Ectodermal cell (in vitro differentiated cells): ENCODE results near the gene CYP46A1.
"Not testable (repeated sequence)": the region's sequence is repeated elsewhere in the genome, so short reads cannot be mapped to it uniquely, and the experiment has no call there.

ENCODE experiments used
- H3K27ac ChIP-seq: 2 replicates; pipeline ENCODE4 v1.7.0; 2013; ENCODE audit warnings: mild to moderate bottlenecking, low read depth, low read length; ENCODE audit not compliant: insufficient read depth, poor library complexity, severe bottlenecking
- H3K27me3 ChIP-seq: 2 replicates; pipeline ENCODE4 v1.7.0; 2013; ENCODE audit warnings: mild to moderate bottlenecking, low read length; ENCODE audit not compliant: insufficient read depth, control insufficient read depth, poor library complexity, severe bottlenecking
- H3K36me3 ChIP-seq: one replicate; pipeline ENCODE4 v1.7.0; 2013; ENCODE audit warnings: low read length; ENCODE audit not compliant: control insufficient read depth, insufficient read depth
- H3K4me1 ChIP-seq: one replicate; pipeline ENCODE4 v1.7.0; 2013; ENCODE audit warnings: low read length; ENCODE audit not compliant: control insufficient read depth, insufficient read depth
- H3K4me3 ChIP-seq: 2 replicates; pipeline ENCODE4 v1.7.0; 2013; ENCODE audit warnings: low read depth, low read length, control low read depth; ENCODE audit not compliant: insufficient read depth
- H3K9me3 ChIP-seq: 2 replicates; pipeline ENCODE4 v1.7.0; 2013; ENCODE audit warnings: mild to moderate bottlenecking, low read length, moderate library complexity; ENCODE audit not compliant: control insufficient read depth
- WGBS, 2 experiments: methylation state at CpG; one replicate each; pipeline ENCODE4 v1.1.7; 2013; ENCODE audit warnings: missing lambda C conversion rate in 2 of 2; 5-methylcytosine and 5-hydroxymethylcytosine counted together

CYP46A1 gene

DNA sequence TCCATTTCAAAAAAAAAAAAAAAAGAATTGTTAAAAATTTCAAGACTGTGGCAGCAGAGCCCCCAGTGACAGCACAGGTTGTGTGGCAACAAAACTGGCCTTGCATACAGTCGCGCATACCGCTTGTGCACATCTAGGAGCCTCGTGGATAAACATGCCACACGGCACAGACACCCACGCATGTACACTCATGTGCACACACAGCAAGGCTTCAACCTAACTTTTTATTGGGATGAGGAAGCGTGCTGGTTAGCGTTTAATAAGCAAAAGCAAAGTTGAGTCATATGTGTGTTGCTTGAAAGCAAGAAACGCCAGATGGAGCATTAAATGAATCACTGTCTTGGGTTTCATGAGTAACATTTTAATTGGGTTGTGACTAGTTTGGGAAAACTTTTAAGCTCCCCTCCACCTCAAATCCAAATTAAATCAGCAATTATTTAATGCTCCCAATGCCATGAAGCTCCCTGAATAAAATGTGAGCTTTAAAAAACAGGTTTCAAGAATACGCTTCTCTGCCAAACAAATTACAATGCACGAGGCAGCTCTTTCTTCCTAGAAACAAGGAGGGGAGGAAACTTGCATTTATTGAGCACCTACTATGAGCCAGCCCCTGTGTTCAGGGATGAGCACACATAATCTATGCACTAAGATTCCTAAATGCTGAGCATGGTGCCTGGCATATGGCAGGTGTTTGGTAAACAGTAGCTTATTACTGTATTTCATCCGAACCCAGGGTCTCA lies 73.4 kb downstream of the CYP46A1 start:
- no peaks in the 10 kb centered on the region for H3K9me3 ChIP-seq
- H3K27me3 ChIP-seq = no peaks in the 10 kb centered on the region
- peaks cover 19% of the 10 kb centered on the region for H3K4me1 ChIP-seq
- no peak overlapping the region for H3K27ac ChIP-seq
- no peak overlapping the region for H3K4me3 ChIP-seq
- WGBS, 2 experiments = 96 to 97% methylated on average over 12 of the region's 12 CpGs
- H3K36me3 ChIP-seq = no peaks in the 10 kb centered on the region

DNA sequence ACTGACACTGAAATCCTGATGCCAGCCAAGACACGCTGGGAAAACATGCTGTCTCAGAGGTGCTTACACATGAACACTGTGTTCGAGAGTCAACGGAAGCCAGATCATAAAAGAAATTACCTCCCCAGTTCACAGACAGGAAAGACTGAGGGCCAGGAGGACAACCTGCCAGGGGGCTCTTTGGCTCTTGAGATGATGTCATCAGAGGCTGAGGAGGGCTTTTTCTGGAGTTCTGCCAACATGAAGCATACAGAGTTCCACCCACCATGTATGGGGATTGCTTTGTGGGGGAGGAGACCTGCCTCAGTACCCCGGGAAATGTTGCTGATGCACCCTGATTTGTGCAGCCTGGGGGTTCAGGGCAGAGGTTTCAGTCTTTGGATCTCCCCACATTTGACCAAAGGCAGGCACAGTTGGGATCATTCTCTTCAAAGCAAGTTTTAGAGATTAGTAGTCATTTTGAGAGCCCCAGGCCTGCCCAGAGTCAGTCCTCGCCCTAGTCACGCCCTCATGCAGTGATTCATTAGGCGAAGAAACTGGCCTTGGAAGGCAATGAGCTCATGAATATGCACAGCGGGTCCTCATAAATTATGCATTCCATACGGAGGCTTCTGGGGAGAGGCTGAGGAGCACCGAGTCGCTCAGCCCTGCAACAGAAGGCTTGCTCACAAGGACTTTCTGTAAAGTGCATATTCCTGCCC lies 74.2 kb downstream of the CYP46A1 start:
- Histone ChIP-seq H3K27me3 (no peaks in the 10 kb centered on the region), H3K36me3 (no peaks in the 10 kb centered on the region), H3K4me1 (peaks cover 15% of the 10 kb centered on the region), H3K27ac (no peak overlapping the region), H3K4me3 (no peak overlapping the region), H3K9me3 (no peaks in the 10 kb centered on the region)
- WGBS, 2 experiments = 55 to 59% methylated on average over 11 of the region's 11 CpGs

DNA sequence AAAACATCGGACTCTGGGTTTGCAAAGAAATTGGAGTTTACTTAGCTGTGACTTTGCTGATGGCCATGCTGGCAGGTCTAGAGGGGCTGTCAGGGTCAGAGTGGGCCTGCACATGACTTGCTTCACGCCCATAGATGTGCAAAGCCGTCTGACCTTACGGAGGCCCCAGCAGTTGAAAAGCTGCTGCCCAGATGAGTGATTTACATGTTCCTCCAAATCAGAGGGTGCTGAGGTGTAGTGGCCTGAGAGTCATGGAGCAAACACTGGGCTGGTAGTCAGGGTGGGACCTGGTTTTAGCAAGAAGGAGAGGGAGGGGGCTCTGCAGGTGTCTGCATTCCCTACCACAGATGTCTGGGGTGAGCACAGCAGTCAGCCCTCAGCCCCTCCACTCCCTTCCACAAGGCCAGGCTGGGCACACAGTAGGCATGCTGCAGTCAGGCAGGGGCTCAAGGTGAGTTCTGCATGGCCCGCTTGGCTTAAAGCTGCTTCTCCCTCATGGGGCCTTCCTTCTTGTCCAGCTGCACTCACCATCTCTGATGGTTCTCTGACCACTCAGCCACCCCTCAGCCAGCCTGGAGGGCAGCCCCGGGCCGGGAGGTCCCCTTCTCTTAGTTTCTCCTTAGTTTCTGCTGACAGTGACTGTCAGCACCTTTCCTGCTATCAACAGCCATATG lies 74.9 kb downstream of the CYP46A1 start:
- no peak overlapping the region for H3K27ac ChIP-seq

DNA sequence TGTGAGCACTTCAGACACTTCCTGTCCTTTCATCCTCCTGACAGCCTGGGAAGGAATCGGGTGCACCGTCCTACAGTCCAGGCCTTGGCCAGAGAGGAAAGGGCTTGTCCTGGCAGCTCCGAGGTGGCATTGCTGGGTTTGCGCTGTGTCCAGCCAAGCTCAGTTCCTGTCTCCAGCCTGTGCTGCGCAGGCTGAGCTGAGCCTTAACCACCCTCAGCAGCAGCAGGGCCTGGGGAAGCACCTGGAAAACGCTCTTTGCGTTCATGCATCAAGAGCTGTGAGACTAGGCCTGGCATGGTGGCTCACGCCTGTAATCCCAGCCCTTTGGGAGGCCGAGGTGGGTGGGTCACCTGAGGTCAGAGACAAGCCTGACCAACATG lies 75.4 kb downstream of the CYP46A1 start:
- Histone ChIP-seq H3K9me3 (no peaks in the 10 kb centered on the region), H3K27ac (no peak overlapping the region), H3K4me1 (peaks cover 12% of the 10 kb centered on the region), H3K4me3 (no peak overlapping the region), H3K27me3 (no peaks in the 10 kb centered on the region), H3K36me3 (no peaks in the 10 kb centered on the region)
- 89 to 92% methylated on average over 9 of the region's 9 CpGs for WGBS, 2 experiments

More for the DNA sequence above, 74.9 kb downstream of the CYP46A1 start:
- 83 to 85% methylated on average over 7 of the region's 7 CpGs for WGBS, 2 experiments
- Histone ChIP-seq H3K4me3 (no peak overlapping the region), H3K27me3 (no peaks in the 10 kb centered on the region), H3K4me1 (peaks cover 15% of the 10 kb centered on the region), H3K36me3 (no peaks in the 10 kb centered on the region), H3K9me3 (no peaks in the 10 kb centered on the region)

DNA sequence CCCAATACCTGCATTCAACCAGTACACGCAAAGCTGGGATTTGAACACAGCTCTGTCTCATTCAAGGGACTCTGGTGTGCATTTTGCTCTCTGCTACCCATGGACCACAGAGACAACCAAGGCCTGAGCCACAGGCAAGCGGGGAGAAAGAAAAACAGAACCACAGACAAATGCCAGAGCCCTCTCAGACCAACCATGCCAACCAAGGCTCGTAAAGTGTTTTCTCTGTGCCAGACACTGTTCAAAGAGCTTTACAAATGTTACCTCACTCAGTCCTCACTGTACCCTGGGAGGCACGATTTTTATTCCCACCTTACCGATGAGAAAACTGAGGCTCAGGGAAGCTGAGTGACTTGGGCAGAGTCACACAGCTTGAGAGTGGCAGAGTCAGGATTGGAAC lies 76.7 kb downstream of the CYP46A1 start:
- Histone ChIP-seq H3K4me1 (peaks cover 6% of the 10 kb centered on the region), H3K9me3 (no peaks in the 10 kb centered on the region), H3K27ac (no peak overlapping the region), H3K36me3 (no peaks in the 10 kb centered on the region), H3K27me3 (no peaks in the 10 kb centered on the region), H3K4me3 (no peak overlapping the region)
- 92 to 93% methylated on average over 5 of the region's 5 CpGs for WGBS, 2 experiments

DNA sequence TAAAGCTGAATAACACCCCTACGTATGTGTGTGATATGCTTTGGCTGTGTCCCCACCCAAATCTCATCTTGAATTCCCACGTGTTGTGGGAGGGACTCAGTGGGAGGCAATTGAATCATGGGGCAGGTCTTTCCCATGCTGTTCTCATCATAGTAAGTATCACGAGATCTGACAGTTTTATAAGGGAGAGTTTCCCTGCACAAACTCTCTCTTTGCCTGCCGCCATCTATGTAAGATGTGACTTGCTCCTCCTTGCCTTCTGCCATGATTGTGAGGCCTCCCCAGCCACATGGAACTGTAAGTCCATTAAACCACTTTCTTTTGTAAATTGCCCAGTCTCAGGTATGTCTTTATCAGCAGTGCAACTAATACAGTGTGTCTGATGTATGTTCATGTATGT lies 78.8 kb downstream of the CYP46A1 start:
- not testable (repeated sequence) for H3K4me3 ChIP-seq, H3K9me3 ChIP-seq, H3K27me3 ChIP-seq, H3K27ac ChIP-seq, H3K36me3 ChIP-seq, H3K4me1 ChIP-seq
- 91 to 93% methylated on average over 4 of the region's 4 CpGs for WGBS, 2 experiments

DNA sequence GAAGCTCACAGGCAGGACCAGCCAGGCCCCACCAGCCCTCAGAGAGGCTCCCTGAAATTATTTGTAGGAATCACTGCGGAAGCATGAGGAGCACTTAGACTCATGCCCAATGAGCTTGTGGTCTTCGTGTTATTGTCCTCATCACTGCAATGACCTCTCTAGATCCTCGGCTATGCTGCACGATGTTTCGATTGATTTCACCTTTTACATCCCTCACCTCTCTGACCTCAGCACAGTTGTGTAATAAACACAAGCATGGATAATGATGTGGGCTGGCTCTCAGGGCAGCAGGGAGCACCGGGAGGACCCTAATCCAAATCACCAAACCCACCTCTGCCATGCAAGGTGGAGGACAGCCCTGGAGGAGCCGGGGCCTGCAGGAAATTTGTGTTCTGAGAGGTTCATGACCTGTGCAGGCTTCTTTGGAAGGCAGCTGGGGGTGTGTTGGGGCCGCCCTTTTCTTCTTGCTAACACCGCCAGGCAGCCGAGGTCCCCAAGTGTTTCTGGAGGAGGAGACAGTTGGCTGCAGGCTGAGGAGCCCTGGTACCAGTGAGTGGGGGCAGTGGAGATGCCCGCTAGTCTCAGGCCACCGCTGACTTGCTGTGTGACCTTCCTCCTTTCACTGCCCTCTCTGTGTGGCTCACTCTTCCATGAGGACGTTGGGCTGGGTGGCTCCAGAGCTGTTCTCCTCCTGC lies 79.6 kb downstream of the CYP46A1 start:
- 93% methylated on average over 12 to 13 of the region's 13 CpGs for WGBS, 2 experiments
- H3K27ac ChIP-seq = no peak overlapping the region

DNA sequence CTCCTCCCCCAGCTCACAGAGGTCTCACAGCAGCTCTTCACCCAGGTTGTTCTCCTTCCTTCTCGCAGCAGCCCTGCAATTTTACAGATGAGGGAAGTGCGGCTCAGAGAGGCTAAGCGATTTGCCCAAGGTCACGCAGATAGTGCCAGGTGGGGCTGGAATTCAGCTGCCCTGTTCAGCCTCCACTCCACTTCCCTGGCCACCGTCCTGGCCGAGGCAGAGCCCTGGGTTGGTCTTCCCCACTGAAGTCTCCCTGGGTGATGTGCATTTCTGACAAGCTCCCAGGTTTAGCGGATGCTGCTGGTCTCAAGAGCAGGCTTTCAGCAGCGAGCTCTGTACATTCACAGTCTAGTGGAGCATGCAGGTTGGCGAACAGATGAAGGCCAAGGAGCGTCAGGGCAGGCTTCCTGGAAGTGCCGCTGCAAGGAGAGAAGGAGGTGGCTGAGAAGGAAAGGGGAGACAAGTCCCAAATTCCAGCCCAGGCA lies 80.2 kb downstream of the CYP46A1 start:
- H3K36me3 ChIP-seq = no peaks in the 10 kb centered on the region
- no peak overlapping the region for H3K4me3 ChIP-seq
- H3K9me3 ChIP-seq = no peaks in the 10 kb centered on the region
- H3K27ac ChIP-seq = no peak overlapping the region
- WGBS, 2 experiments = 94 to 95% methylated on average over 11 of the region's 11 CpGs
- no peaks in the 10 kb centered on the region for H3K27me3 ChIP-seq
- no peaks in the 10 kb centered on the region for H3K4me1 ChIP-seq

More for the DNA sequence above, 79.6 kb downstream of the CYP46A1 start:
- no peaks in the 10 kb centered on the region for H3K36me3 ChIP-seq
- H3K9me3 ChIP-seq = no peaks in the 10 kb centered on the region
- H3K27me3 ChIP-seq = no peaks in the 10 kb centered on the region
- H3K4me1 ChIP-seq = peaks cover 1% of the 10 kb centered on the region
- H3K4me3 ChIP-seq = no peak overlapping the region

DNA sequence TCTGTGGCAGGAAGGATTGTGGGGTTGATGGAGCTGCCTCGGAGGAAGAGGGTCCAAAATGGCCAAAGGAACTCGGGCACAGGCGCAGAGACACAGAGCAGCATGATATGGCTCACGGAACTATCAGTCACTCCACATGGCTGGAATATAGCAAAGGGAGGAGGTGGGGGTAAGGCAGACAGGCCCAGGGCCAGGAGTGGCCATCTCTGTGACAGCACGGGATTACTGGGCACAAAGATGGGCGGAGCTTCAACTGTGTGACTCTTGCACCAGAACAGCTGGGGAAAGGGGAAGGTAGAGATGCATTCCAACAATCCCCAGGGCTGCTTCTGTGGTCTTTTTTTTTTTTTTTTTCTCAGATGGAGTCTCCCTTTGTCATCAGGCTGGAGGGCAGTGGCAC lies 84.3 kb downstream of the CYP46A1 start:
- H3K9me3 ChIP-seq = no peaks in the 10 kb centered on the region
- no peaks in the 10 kb centered on the region for H3K27me3 ChIP-seq
- no peaks in the 10 kb centered on the region for H3K36me3 ChIP-seq
- no peak overlapping the region for H3K27ac ChIP-seq
- no peak overlapping the region for H3K4me3 ChIP-seq
- 85 to 88% methylated on average over 6 of the region's 6 CpGs for WGBS, 2 experiments
- H3K4me1 ChIP-seq = peaks cover 9% of the 10 kb centered on the region

DNA sequence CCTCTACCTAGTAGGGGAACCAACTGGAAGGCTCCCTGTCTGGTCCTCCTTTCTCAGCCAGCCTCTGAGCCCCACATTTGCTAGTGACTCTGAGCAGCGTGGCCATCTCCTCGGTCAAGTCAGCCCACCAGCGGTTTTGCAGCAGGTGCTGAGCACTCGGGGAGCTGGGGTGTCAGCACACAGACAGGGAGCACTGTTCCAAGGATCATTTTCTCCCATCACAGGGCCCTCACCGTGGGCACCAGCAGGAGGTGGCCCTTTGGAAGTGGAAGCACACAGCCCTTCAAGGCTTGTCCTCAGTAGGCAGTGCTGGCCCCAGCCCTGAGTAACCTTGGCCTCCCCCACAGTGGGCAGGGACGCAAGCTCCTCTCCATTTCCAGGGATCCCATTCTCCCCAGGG lies 85.0 kb downstream of the CYP46A1 start:
- no peak overlapping the region for H3K27ac ChIP-seq
- H3K9me3 ChIP-seq = no peaks in the 10 kb centered on the region

More for the DNA sequence above, 85.0 kb downstream of the CYP46A1 start:
- H3K36me3 ChIP-seq = no peaks in the 10 kb centered on the region
- H3K4me1 ChIP-seq = peaks cover 16% of the 10 kb centered on the region
- no peaks in the 10 kb centered on the region for H3K27me3 ChIP-seq
- WGBS, 2 experiments = 93 to 94% methylated on average over 6 of the region's 6 CpGs
- no peak overlapping the region for H3K4me3 ChIP-seq
